ENCODE measurements around the gene ATP2B2.

DNA sequence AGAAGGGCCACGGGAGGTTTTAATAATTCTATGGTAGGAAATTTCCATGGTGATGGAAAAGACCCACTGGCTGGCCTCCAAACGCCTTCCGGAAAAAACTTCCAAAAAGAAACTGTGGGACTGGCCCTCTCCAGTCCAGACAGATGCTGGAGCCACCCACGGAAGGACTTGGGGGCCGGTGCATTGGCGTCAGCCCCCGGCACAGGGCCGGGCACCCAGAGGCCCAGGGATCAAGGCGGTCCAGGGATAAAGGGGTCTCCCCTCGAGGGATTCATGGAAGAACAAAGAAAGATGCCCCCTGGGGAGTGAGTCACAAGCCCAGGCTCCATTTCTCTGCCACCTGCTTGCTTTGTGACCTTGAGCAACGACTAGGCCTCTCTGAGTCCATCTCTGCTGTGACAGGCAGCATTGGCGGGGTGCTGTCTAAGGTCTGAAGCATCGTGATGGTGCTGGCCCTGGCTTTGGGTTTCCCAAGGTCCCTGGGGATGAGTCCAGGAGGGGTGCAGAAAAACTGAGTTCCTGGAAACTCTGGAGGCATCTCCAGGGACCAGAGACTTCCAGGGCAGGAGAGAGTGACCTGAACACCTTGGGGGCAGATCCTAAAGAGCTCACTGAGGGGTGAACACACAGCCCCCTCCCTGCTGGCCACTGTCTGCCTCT, 21.6 kb downstream of the ATP2B2 start:
- TF ChIP-seq, protein P1, sequence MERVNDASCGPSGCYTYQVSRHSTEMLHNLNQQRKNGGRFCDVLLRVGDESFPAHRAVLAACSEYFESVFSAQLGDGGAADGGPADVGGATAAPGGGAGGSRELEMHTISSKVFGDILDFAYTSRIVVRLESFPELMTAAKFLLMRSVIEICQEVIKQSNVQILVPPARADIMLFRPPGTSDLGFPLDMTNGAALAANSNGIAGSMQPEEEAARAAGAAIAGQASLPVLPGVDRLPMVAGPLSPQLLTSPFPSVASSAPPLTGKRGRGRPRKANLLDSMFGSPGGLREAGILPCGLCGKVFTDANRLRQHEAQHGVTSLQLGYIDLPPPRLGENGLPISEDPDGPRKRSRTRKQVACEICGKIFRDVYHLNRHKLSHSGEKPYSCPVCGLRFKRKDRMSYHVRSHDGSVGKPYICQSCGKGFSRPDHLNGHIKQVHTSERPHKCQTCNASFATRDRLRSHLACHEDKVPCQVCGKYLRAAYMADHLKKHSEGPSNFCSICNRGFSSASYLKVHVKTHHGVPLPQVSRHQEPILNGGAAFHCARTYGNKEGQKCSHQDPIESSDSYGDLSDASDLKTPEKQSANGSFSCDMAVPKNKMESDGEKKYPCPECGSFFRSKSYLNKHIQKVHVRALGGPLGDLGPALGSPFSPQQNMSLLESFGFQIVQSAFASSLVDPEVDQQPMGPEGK (CRISPR knock-in tag; IDR thresholded peaks at IDR 0.05; ENCODE audit: borderline replicate concordance), result no peak
- no peak for TF ChIP-seq SNAI2 (CRISPR knock-in tag; IDR thresholded peaks at IDR 0.05)
- no peak for TF ChIP-seq ESRRG (CRISPR knock-in tag; IDR thresholded peaks at IDR 0.05)
- no peak for TF ChIP-seq ZNF565 (CRISPR knock-in tag; conservative IDR thresholded peaks at IDR 0.05; ENCODE audit: low read depth)
- TF ChIP-seq OSR1 (CRISPR knock-in tag; IDR thresholded peaks at IDR 0.05), result no peak

All from SK-N-SH treated with all-trans-retinoic acid at 6 μM for 48 hours (cell line).